H9 (cell line): ENCODE data around the gene S100A6. TPM values are rescaled to one million over a fixed set of nuclear protein-coding genes. Genes with fewer than 3 reads are reported as not detected.

ENCODE experiments used
- DNase-seq: peaks from one replicate; pipeline ENCODE4 v3.0.0-alpha.2; 2017
- H2AFZ ChIP-seq: one replicate; pipeline ENCODE4 v1.6.1; 2013; ENCODE audit warnings: mild to moderate bottlenecking, low read length, control low read depth, moderate library complexity
- H2AK5ac ChIP-seq: 2 replicates; pipeline ENCODE4 v1.6.1; 2013; ENCODE audit warnings: low read length, control low read depth, mixed read lengths; ENCODE audit not compliant: insufficient read length
- H2BK120ac ChIP-seq: one replicate; pipeline ENCODE4 v1.6.1; 2013; ENCODE audit warnings: low read depth, mild to moderate bottlenecking, low read length, control low read depth, inconsistent platforms; ENCODE audit not compliant: poor library complexity, severe bottlenecking
- H2BK12ac ChIP-seq: 2 replicates; pipeline ENCODE4 v1.6.1; 2013; ENCODE audit warnings: low read length, control low read depth, mixed read lengths, low read depth; ENCODE audit not compliant: insufficient read length
- H2BK15ac ChIP-seq: 2 replicates; pipeline ENCODE4 v1.6.1; 2013; ENCODE audit warnings: low read depth, low read length, control low read depth
- H2BK20ac ChIP-seq: one replicate; pipeline ENCODE4 v1.6.1; 2013; ENCODE audit warnings: low read depth, mild to moderate bottlenecking, low read length, control low read depth, inconsistent platforms; ENCODE audit not compliant: poor library complexity, severe bottlenecking
- H2BK5ac ChIP-seq: 2 replicates; pipeline ENCODE4 v1.6.1; 2013; ENCODE audit warnings: low read length, control low read depth, mixed read lengths; ENCODE audit not compliant: insufficient read length
- H3K14ac ChIP-seq: 2 replicates; pipeline ENCODE4 v1.6.1; 2013; ENCODE audit warnings: low read length, control low read depth; ENCODE audit not compliant: insufficient read depth
- H3K18ac ChIP-seq: 2 replicates; pipeline ENCODE4 v1.6.1; 2013; ENCODE audit warnings: low read depth, mild to moderate bottlenecking, mixed read lengths, low read length, control low read depth; ENCODE audit not compliant: insufficient read length
- H3K23ac ChIP-seq: 2 replicates; pipeline ENCODE4 v1.6.1; 2013; ENCODE audit warnings: low read length, control low read depth, mixed read lengths, low read depth; ENCODE audit not compliant: insufficient read length
- H3K23me2 ChIP-seq: 2 replicates; pipeline ENCODE4 v1.6.1; 2013; ENCODE audit warnings: low read depth, mild to moderate bottlenecking, mixed read lengths, low read length, control low read depth; ENCODE audit not compliant: insufficient read length, poor library complexity, severe bottlenecking
- H3K27ac ChIP-seq: 2 replicates; pipeline ENCODE4 v1.5.1; 2013; ENCODE audit warnings: low read length, control low read depth, mixed read lengths, low read depth; ENCODE audit not compliant: insufficient read length
- H3K27me3 ChIP-seq: 2 replicates; pipeline ENCODE4 v1.6.1; 2013; ENCODE audit warnings: low read length, control low read depth, inconsistent platforms; ENCODE audit not compliant: insufficient read depth
- H3K4ac ChIP-seq: 2 replicates; pipeline ENCODE4 v1.6.1; 2013; ENCODE audit warnings: low read depth, mild to moderate bottlenecking, control low read depth, inconsistent platforms, low read length, moderate library complexity
- H3K4me1 ChIP-seq: 2 replicates; pipeline ENCODE4 v1.6.1; 2013; ENCODE audit warnings: low read length, control low read depth, inconsistent platforms; ENCODE audit not compliant: insufficient read depth
- H3K4me2 ChIP-seq: 2 replicates; pipeline ENCODE4 v1.6.1; 2013; ENCODE audit warnings: low read length, control low read depth, mixed read lengths; ENCODE audit not compliant: insufficient read length, insufficient read depth
- H3K56ac ChIP-seq: 2 replicates; pipeline ENCODE4 v1.6.1; 2013; ENCODE audit warnings: low read depth, mild to moderate bottlenecking, mixed read lengths, low read length, control low read depth; ENCODE audit not compliant: insufficient read length
- H3K79me1 ChIP-seq: 2 replicates; pipeline ENCODE4 v1.6.1; 2013; ENCODE audit warnings: low read depth, mild to moderate bottlenecking, moderate library complexity, low read length, control low read depth, inconsistent platforms; ENCODE audit not compliant: insufficient read depth, poor library complexity, severe bottlenecking
- H3K79me2 ChIP-seq: 2 replicates; pipeline ENCODE4 v1.6.1; 2013; ENCODE audit warnings: low read length, control low read depth, inconsistent platforms; ENCODE audit not compliant: insufficient read depth
- H3K9ac ChIP-seq: 2 replicates; pipeline ENCODE4 v1.6.1; 2013; ENCODE audit warnings: low read length, control low read depth, mixed read lengths; ENCODE audit not compliant: insufficient read length; ENCODE audit errors: extremely low read depth
- H3K9me3 ChIP-seq: one replicate; pipeline ENCODE4 v1.6.1; 2013; ENCODE audit warnings: low read depth, low read length, inconsistent platforms; ENCODE audit not compliant: control insufficient read depth
- H3T11ph ChIP-seq: one replicate; pipeline ENCODE4 v1.6.1; 2013; ENCODE audit warnings: mild to moderate bottlenecking, low read length, control low read depth, inconsistent platforms
- H4K20me1 ChIP-seq: one replicate; pipeline ENCODE4 v1.6.1; 2013; ENCODE audit not compliant: control insufficient read depth, insufficient read length, insufficient read depth
- H4K5ac ChIP-seq: 2 replicates; pipeline ENCODE4 v1.6.1; 2013; ENCODE audit warnings: low read depth, mild to moderate bottlenecking, mixed read lengths, low read length, control low read depth; ENCODE audit not compliant: insufficient read length
- H4K8ac ChIP-seq: replicated peaks from 2 replicates; pipeline ENCODE4 v1.6.1; 2013; ENCODE audit warnings: low read length, control low read depth, mixed read lengths, low read depth; ENCODE audit not compliant: insufficient read length
- H4K91ac ChIP-seq: 2 replicates; pipeline ENCODE4 v1.6.1; 2013; ENCODE audit warnings: low read depth, mild to moderate bottlenecking, moderate library complexity, mixed read lengths, low read length, control low read depth; ENCODE audit not compliant: insufficient read length
- H3K27ac Mint-ChIP-seq, 3 experiments: 2 replicates in 2 of 3; 3 replicates in 1 of 3; pipeline ENCODE4 v1.8.0; 2020 to 2021; ENCODE audit warnings: mixed read lengths in 3 of 3, mild to moderate bottlenecking in 1 of 3, moderate library complexity in 1 of 3
- H3K27me3 Mint-ChIP-seq: 2 replicates; pipeline ENCODE4 v1.8.0; 2021; ENCODE audit warnings: low read depth, mild to moderate bottlenecking, moderate library complexity, mixed read lengths
- H3K36me3 Mint-ChIP-seq, 3 experiments: 2 replicates in 2 of 3; 3 replicates in 1 of 3; pipeline ENCODE4 v1.8.0; 2020 to 2021; ENCODE audit warnings: low read depth in 3 of 3, mixed read lengths in 3 of 3; ENCODE audit not compliant: insufficient read depth in 1 of 3
- H3K4me1 Mint-ChIP-seq, 2 experiments: 2 replicates each; pipeline ENCODE4 v1.8.0; 2020; ENCODE audit warnings: mixed read lengths in 2 of 2
- H3K4me3 Mint-ChIP-seq, 2 experiments: 2 replicates in 1 of 2; 3 replicates in 1 of 2; pipeline ENCODE4 v1.8.0; 2020 to 2021; ENCODE audit warnings: mild to moderate bottlenecking in 2 of 2, mixed read lengths in 2 of 2, moderate library complexity in 1 of 2
- H3K9me3 Mint-ChIP-seq, 2 experiments: 2 replicates in 1 of 2; 3 replicates in 1 of 2; pipeline ENCODE4 v1.8.0; 2020; ENCODE audit warnings: mild to moderate bottlenecking in 2 of 2, mixed read lengths in 2 of 2, moderate library complexity in 1 of 2
- WGBS: extraction: QIAGEN DNeasy Blood & Tissue Kit; methylation state at CpG from one replicate; pipeline ENCODE4 v1.1.7; 2013; ENCODE audit warnings: missing lambda C conversion rate, low lambda C conversion rate, mixed read lengths; ENCODE audit not compliant: insufficient read length; ENCODE audit errors: extremely low coverage; 5-methylcytosine and 5-hydroxymethylcytosine counted together
- total RNA-seq: library from RNA; stranded (reverse); gene quantifications from 2 replicates; pipeline ENCODE4 v1.2.1, GENCODE V29; 2021
- TF ChIP-seq, protein P1 (sequence below): fragments of 200-600 bp; sonication (generic); conservative IDR thresholded peaks from 3 replicates; pipeline ENCODE4 v1.8.0; 2021; ENCODE audit warnings: antibody characterized with exemption, mild to moderate bottlenecking

S100A6 gene
- total RNA-seq, 1 experiment from 2014 or later = not detected

DNA sequence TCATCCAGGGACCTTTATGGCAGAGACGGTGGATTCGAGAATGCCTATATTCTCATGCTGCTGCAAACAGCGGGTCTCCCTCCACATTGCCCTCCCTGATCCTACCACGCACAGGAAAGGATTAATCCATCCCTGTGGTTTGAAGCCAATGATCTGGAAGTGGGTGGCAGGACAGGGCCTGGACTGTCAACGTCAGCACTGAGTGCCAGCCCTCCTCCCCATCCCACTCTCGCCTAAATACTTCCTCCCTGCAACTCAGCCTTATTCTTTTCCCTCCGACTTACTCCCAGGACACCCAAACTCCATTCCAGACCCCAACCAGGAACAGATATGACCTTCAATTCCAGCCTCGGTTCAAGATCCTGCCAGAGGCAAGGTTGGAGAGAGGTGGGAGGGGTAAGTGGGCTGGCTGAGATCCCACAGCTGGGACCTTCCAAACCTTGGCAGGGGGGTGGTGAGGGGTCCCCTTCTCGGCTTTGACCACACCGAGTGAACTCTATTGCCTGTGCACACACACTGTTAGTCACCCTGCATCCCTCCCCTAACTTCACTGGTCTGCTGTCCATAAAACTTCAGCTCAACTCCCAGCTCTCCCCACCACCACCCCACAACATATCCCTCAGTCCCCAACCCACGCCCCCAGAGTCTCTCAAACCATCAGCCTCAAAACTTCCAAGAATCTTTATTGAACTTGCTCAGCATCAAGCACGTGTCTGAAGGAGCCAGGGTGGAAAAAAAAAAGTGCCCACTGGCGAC lies 7.3 kb upstream of the S100A6 start:
- H3K27ac Mint-ChIP-seq = no peak overlapping the region; a peak in 2 of 7 replicates
- no peak overlapping the region for H3T11ph ChIP-seq
- no peak overlapping the region; a peak in 1 of 5 replicates for H3K4me3 Mint-ChIP-seq
- H3K27me3 Mint-ChIP-seq = peaks cover 3% of the 10 kb centered on the region
- H3K23me2 ChIP-seq = no peaks in the 10 kb centered on the region
- H3K79me2 ChIP-seq = no peaks in the 10 kb centered on the region
- H3K9ac ChIP-seq = no peak overlapping the region
- H3K14ac ChIP-seq = no peak overlapping the region
- no peak overlapping the region for H2AFZ ChIP-seq
- no peak overlapping the region for H3K23ac ChIP-seq
- no peak for DNase-seq
- H2BK12ac ChIP-seq = no peak overlapping the region
- H3K27me3 ChIP-seq = no peaks in the 10 kb centered on the region
- no peak overlapping the region for H2BK120ac ChIP-seq
- no peak overlapping the region for H2BK20ac ChIP-seq
- H3K4me1 ChIP-seq = peaks cover 6% of the 10 kb centered on the region; the same call in 1 of the 2 replicates
- H3K9me3 Mint-ChIP-seq = no peaks in the 10 kb centered on the region
- H3K18ac ChIP-seq = no peak overlapping the region
- H3K36me3 Mint-ChIP-seq = no peaks in the 10 kb centered on the region; a peak in 1 of 7 replicates
- no peak overlapping the region for H2BK15ac ChIP-seq
- H3K56ac ChIP-seq = no peak overlapping the region
- H4K91ac ChIP-seq = no peak overlapping the region
- peaks cover 35 to 46% of the 10 kb centered on the region in 2 experiments for H3K4me1 Mint-ChIP-seq
- no peak overlapping the region for H4K8ac ChIP-seq
- no peaks in the 10 kb centered on the region for H3K9me3 ChIP-seq
- H2BK5ac ChIP-seq = no peak overlapping the region
- no peak overlapping the region for H3K4ac ChIP-seq
- no peaks in the 10 kb centered on the region for H3K79me1 ChIP-seq
- H2AK5ac ChIP-seq = no peak overlapping the region
- TF ChIP-seq, protein P1, sequence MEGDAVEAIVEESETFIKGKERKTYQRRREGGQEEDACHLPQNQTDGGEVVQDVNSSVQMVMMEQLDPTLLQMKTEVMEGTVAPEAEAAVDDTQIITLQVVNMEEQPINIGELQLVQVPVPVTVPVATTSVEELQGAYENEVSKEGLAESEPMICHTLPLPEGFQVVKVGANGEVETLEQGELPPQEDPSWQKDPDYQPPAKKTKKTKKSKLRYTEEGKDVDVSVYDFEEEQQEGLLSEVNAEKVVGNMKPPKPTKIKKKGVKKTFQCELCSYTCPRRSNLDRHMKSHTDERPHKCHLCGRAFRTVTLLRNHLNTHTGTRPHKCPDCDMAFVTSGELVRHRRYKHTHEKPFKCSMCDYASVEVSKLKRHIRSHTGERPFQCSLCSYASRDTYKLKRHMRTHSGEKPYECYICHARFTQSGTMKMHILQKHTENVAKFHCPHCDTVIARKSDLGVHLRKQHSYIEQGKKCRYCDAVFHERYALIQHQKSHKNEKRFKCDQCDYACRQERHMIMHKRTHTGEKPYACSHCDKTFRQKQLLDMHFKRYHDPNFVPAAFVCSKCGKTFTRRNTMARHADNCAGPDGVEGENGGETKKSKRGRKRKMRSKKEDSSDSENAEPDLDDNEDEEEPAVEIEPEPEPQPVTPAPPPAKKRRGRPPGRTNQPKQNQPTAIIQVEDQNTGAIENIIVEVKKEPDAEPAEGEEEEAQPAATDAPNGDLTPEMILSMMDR = no peak
- H3K4me2 ChIP-seq = no peak overlapping the region
- no peak overlapping the region for H4K5ac ChIP-seq
- H3K27ac ChIP-seq = no peak overlapping the region
- no peaks in the 10 kb centered on the region for H4K20me1 ChIP-seq
- WGBS = no CpG with 5 or more reads among the region's 13 CpGs
